Hepatocyte (in vitro differentiated cells): ENCODE data around the gene STK32B. TPM values are rescaled to one million over a fixed set of nuclear protein-coding genes. Genes with fewer than 3 reads are reported as not detected.

Source experiments
- DNase-seq: peaks from one replicate; pipeline ENCODE4 v3.0.0-alpha.2; 2016; ENCODE audit warnings: low spot score
- H2AFZ ChIP-seq: fragments of 200-600 bp; sonication (generic); 2 replicates; pipeline ENCODE4 v1.6.0; 2016; ENCODE audit warnings: antibody characterized with exemption, mild to moderate bottlenecking
- H3K27ac ChIP-seq: fragments of 200-600 bp; sonication (generic); 2 replicates; pipeline ENCODE4 v1.5.1; 2016; ENCODE audit warnings: mild to moderate bottlenecking
- H3K27me3 ChIP-seq: fragments of 200-600 bp; sonication (generic); 2 replicates; pipeline ENCODE4 v1.6.1; 2016
- H3K36me3 ChIP-seq: fragments of 200-600 bp; sonication (generic); replicated peaks from 2 replicates; pipeline ENCODE4 v1.5.1; 2016; ENCODE audit warnings: low read depth; ENCODE audit not compliant: insufficient read depth
- H3K4me1 ChIP-seq: fragments of 200-600 bp; sonication (generic); 2 replicates; pipeline ENCODE4 v1.5.1; 2016; ENCODE audit warnings: mild to moderate bottlenecking, moderate library complexity; ENCODE audit not compliant: insufficient read depth
- H3K4me2 ChIP-seq: fragments of 200-600 bp; sonication (generic); 2 replicates; pipeline ENCODE4 v1.6.0; 2016
- H3K4me3 ChIP-seq: fragments of 200-600 bp; sonication (generic); 2 replicates; pipeline ENCODE4 v1.5.1; 2016; ENCODE audit warnings: mild to moderate bottlenecking
- H3K79me2 ChIP-seq: fragments of 200-600 bp; sonication (generic); 2 replicates; pipeline ENCODE4 v1.6.0; 2017; ENCODE audit warnings: mild to moderate bottlenecking
- H3K9me2 ChIP-seq: fragments of 200-600 bp; sonication (generic); replicated peaks from 2 replicates; pipeline ENCODE4 v1.6.0; 2017; ENCODE audit warnings: mild to moderate bottlenecking; ENCODE audit not compliant: insufficient read depth
- H3K9me3 ChIP-seq: fragments of 200-600 bp; sonication (generic); 2 replicates; pipeline ENCODE4 v1.5.1; 2016; ENCODE audit warnings: low read depth, mild to moderate bottlenecking
- H4K20me1 ChIP-seq: fragments of 200-600 bp; sonication (generic); 2 replicates; pipeline ENCODE4 v1.6.0; 2016; ENCODE audit warnings: mild to moderate bottlenecking; ENCODE audit not compliant: insufficient read depth, poor library complexity, severe bottlenecking
- EZH2 ChIP-seq: fragments of 200-600 bp; sonication (generic); IDR thresholded peaks from 2 replicates; pipeline ENCODE4 v1.6.1; 2016; ENCODE audit warnings: antibody characterized with exemption, mild to moderate bottlenecking, borderline replicate concordance
- EZH2phosphoT487 ChIP-seq: fragments of 200-600 bp; sonication (generic); IDR thresholded peaks from one replicate; pipeline ENCODE4 v1.6.1; 2018; ENCODE audit warnings: antibody characterized with exemption, mild to moderate bottlenecking, low read depth, moderate library complexity; ENCODE audit not compliant: unreplicated experiment, severe bottlenecking
- WGBS: methylation state at CpG from one replicate; pipeline ENCODE4 v1.1.6; 2016; ENCODE audit warnings: low lambda C conversion rate; ENCODE audit errors: missing lambda C conversion rate; 5-methylcytosine and 5-hydroxymethylcytosine counted together
- polyA plus RNA-seq: library from polyadenylated mRNA; unstranded; fragments of >200 nt; fragmentation: Nextera tagmentation; extraction: Ambion mirVana; gene quantifications from 2 replicates; pipeline ENCODE4 v1.2.1, GENCODE V29; 2016
- total RNA-seq: library from RNA; depleted of rRNA; stranded (reverse); fragments of >200 nt; gene quantifications from 2 replicates; pipeline ENCODE4 v1.2.3, GENCODE V29; 2014
- TF ChIP-seq, protein P1 (sequence below): fragments of 200-600 bp; sonication (generic); IDR thresholded peaks from 2 replicates; pipeline ENCODE4 v1.5.1; 2016; ENCODE audit warnings: antibody characterized with exemption, mild to moderate bottlenecking; ENCODE audit not compliant: poor library complexity

STK32B gene
- total and polyA plus RNA-seq, 2 experiments from 2014 or later, result 0.51 to 1.6 TPM

DNA sequence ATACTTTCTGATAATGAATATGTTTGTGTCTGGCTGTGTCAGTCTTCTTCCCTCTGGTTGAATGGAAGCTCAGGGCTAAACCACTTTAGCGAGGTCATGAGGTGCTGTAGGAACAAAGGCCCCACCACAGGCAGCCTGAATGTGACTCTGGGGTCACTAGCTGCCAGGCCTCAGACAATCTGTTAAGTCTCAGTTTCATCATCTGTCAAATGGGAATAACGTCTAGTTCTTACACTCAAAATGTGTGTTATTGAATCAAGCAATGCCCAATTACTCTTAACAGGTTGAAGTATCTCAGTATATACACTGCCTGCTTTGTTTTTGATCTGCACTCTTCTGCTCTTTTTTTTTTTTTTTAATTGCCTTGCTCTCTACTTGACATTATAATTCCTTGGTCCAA lies 148.6 kb downstream of the STK32B start:
- H3K79me2 ChIP-seq, result no peaks in the 10 kb centered on the region
- no peak overlapping the region for H3K4me3 ChIP-seq
- no peak overlapping the region for H3K27ac ChIP-seq
- DNase-seq, result no peak
- WGBS, result 67% methylated on average over 2 of the region's 2 CpGs
- TF ChIP-seq EZH2phosphoT487 (no peak), EZH2 (no peak)
- TF ChIP-seq, protein P1, sequence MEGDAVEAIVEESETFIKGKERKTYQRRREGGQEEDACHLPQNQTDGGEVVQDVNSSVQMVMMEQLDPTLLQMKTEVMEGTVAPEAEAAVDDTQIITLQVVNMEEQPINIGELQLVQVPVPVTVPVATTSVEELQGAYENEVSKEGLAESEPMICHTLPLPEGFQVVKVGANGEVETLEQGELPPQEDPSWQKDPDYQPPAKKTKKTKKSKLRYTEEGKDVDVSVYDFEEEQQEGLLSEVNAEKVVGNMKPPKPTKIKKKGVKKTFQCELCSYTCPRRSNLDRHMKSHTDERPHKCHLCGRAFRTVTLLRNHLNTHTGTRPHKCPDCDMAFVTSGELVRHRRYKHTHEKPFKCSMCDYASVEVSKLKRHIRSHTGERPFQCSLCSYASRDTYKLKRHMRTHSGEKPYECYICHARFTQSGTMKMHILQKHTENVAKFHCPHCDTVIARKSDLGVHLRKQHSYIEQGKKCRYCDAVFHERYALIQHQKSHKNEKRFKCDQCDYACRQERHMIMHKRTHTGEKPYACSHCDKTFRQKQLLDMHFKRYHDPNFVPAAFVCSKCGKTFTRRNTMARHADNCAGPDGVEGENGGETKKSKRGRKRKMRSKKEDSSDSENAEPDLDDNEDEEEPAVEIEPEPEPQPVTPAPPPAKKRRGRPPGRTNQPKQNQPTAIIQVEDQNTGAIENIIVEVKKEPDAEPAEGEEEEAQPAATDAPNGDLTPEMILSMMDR, result no peak
- H3K9me2 ChIP-seq, result no peaks in the 10 kb centered on the region
- no peaks in the 10 kb centered on the region for H4K20me1 ChIP-seq
- H3K4me1 ChIP-seq, result no peaks in the 10 kb centered on the region
- no peak overlapping the region for H3K4me2 ChIP-seq
- H3K9me3 ChIP-seq, result no peaks in the 10 kb centered on the region
- no peaks in the 10 kb centered on the region for H3K36me3 ChIP-seq
- no peak overlapping the region for H2AFZ ChIP-seq
- no peaks in the 10 kb centered on the region for H3K27me3 ChIP-seq

DNA sequence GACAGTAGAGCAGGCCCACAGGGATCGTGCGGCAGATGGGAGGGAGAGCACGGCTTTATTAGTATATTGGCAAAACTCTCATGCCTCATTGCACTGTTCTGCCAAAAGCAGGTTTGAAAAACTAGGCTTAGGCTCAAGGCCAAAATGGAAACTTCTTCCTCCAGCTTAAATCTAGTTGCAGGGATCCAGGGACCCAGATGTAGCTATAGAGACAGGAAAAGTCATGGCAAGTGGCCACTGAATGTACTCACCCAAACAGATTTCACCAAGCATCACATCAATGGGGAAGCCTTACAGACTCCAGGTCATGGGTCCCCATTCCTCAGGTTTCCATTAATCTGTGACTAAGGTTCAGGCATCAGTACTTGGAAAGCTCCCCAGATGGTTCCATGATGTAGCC lies 149.2 kb downstream of the STK32B start:
- Histone ChIP-seq H2AFZ (no peak overlapping the region), H3K4me2 (no peak overlapping the region), H3K27me3 (no peaks in the 10 kb centered on the region), H3K36me3 (no peaks in the 10 kb centered on the region), H3K9me3 (no peaks in the 10 kb centered on the region), H3K79me2 (no peaks in the 10 kb centered on the region), H4K20me1 (no peaks in the 10 kb centered on the region), H3K27ac (no peak overlapping the region), H3K4me3 (no peak overlapping the region), H3K4me1 (no peaks in the 10 kb centered on the region), H3K9me2 (no peaks in the 10 kb centered on the region)
- no peak for TF ChIP-seq EZH2phosphoT487
- TF ChIP-seq, protein P1, result no peak
- no peak for TF ChIP-seq EZH2
- DNase-seq, result no peak
- 80% methylated on average over 3 of the region's 3 CpGs for WGBS

DNA sequence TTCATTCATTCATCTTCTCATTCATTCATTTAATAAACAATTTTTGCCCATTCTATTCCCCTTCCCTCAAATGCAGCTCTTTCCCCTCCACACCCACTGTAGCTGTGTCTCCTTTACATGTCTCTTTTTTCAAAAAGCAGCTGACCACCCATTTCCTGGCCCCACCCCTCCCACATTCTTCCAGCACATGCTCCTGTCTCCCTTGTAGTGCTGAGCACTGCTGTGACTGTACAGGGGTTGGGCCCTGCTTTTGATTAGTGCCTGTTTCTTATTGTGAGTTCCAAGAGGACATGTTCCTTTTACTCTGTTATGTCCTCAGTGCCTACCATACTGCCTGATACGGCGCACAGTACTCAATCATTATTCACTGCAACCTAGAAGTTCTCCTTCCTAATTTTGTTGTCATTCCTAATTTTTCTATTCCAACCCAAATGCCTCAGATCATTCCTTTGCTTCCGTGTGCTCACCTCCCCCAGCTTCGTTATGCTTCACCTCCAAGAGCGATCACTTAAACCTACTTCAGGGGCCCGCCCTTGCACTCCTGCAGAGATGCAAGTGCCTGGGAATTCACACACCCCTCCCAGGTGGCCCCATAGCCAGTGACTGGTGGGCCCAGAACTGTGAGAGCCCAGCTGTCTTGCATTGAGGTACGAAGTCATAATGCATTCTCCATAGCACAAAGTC lies 152.2 kb downstream of the STK32B start:
- Histone ChIP-seq H3K4me2 (no peak overlapping the region), H3K79me2 (no peaks in the 10 kb centered on the region), H3K9me3 (no peaks in the 10 kb centered on the region), H3K4me3 (no peak overlapping the region), H3K9me2 (no peaks in the 10 kb centered on the region), H2AFZ (no peak overlapping the region), H3K27me3 (no peaks in the 10 kb centered on the region), H3K27ac (no peak overlapping the region), H3K36me3 (no peaks in the 10 kb centered on the region), H3K4me1 (no peaks in the 10 kb centered on the region), H4K20me1 (no peaks in the 10 kb centered on the region)
- DNase-seq, result no peak
- WGBS, result 83% methylated on average over 7 of the region's 7 CpGs
- no peak for TF ChIP-seq EZH2phosphoT487
- no peak for TF ChIP-seq EZH2

DNA sequence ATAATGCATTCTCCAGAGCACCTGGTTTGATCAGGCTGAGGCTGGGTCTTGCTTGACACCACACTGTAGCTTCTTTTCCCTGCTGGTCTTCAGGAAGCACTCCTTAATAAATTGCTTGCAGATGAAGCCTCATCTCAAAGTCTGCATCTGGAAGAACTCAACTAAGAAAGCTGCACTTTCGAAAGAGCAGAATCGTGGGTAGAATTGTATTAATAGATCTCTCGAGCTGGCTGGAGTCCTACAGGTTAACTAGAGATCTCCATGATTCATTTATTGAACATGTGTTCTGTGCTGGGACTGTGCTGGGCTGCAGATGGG lies 152.7 kb downstream of the STK32B start:
- no peaks in the 10 kb centered on the region for H3K36me3 ChIP-seq
- no peak overlapping the region for H3K4me2 ChIP-seq
- no peak for TF ChIP-seq EZH2phosphoT487
- TF ChIP-seq, protein P1, result no peak
- no peak for DNase-seq
- H3K27me3 ChIP-seq, result no peaks in the 10 kb centered on the region
- H3K4me3 ChIP-seq, result no peak overlapping the region
- H3K9me2 ChIP-seq, result no peaks in the 10 kb centered on the region
- H4K20me1 ChIP-seq, result no peaks in the 10 kb centered on the region
- no peak overlapping the region for H2AFZ ChIP-seq
- no peaks in the 10 kb centered on the region for H3K4me1 ChIP-seq
- H3K9me3 ChIP-seq, result no peaks in the 10 kb centered on the region
- H3K27ac ChIP-seq, result no peak overlapping the region
- no peaks in the 10 kb centered on the region for H3K79me2 ChIP-seq
- 60% methylated on average over 3 of the region's 3 CpGs for WGBS
